Neural cell (in vitro differentiated cells): ENCODE results near the gene ZC3H15.

Experiments used
- CTCF ChIP-seq: fragments of 450-650 bp; IDR thresholded peaks from 2 replicates; pipeline ENCODE4 v1.5.1; 2014; ENCODE audit warnings: antibody characterized with exemption, mild to moderate bottlenecking, moderate library complexity; ENCODE audit not compliant: poor library complexity, severe bottlenecking
- EP300 ChIP-seq: fragments of 450-650 bp; conservative IDR thresholded peaks from 2 replicates; pipeline ENCODE4 v1.6.1; 2014; ENCODE audit warnings: antibody characterized with exemption, mild to moderate bottlenecking, moderate library complexity; ENCODE audit not compliant: poor library complexity, severe bottlenecking
- EZH2 ChIP-seq: fragments of 200-600, 300-800 bp; shearing (Covaris generic), sonication (generic); IDR thresholded peaks from 2 replicates; pipeline ENCODE4 v1.6.1; 2014; ENCODE audit warnings: antibody characterized with exemption, low read length, borderline replicate concordance, mild to moderate bottlenecking; ENCODE audit not compliant: insufficient read depth, poor library complexity, severe bottlenecking
- MXI1 ChIP-seq: fragments of 450-650 bp; conservative IDR thresholded peaks from 2 replicates; pipeline ENCODE4 v1.6.1; 2014; ENCODE audit warnings: antibody characterized with exemption, mild to moderate bottlenecking; ENCODE audit not compliant: poor library complexity, severe bottlenecking
- POLR2AphosphoS5 ChIP-seq: IDR thresholded peaks from 2 replicates; pipeline ENCODE4 v1.6.1; 2012
- RAD21 ChIP-seq: fragments of 450-650 bp; conservative IDR thresholded peaks from 2 replicates; pipeline ENCODE4 v1.6.1; 2014; ENCODE audit warnings: antibody characterized with exemption, mild to moderate bottlenecking, moderate library complexity
- REST ChIP-seq: IDR thresholded peaks from 2 replicates; pipeline ENCODE4 v1.6.1; 2012; ENCODE audit warnings: borderline replicate concordance
- SMC3 ChIP-seq: fragments of 450-650 bp; conservative IDR thresholded peaks from 2 replicates; pipeline ENCODE4 v1.6.1; 2014; ENCODE audit warnings: antibody characterized with exemption, mild to moderate bottlenecking, moderate library complexity; ENCODE audit not compliant: poor library complexity
- TAF1 ChIP-seq: IDR thresholded peaks from 2 replicates; pipeline ENCODE4 v1.6.1; 2012; ENCODE audit warnings: low read depth

- TF ChIP-seq CTCF (no peak), POLR2AphosphoS5 (no peak), REST (no peak), RAD21 (no peak), EP300 (no peak), EZH2 (no peak), MXI1 (no peak), TAF1 (no peak), SMC3 (no peak)
Observed at GRCh38 chr2:186533717-186534116, 47.7 kb downstream of the ZC3H15 start.
